Uterus (tissue), 4 donors: ENCODE results near the gene CFAP251. TPM values are rescaled to one million over a fixed set of nuclear protein-coding genes. Genes with fewer than 3 reads are reported as not detected.
"Not testable (repeated sequence)": the region's sequence is repeated elsewhere in the genome, so short reads cannot be mapped to it uniquely, and the experiment has no call there.

ENCODE experiments used
- DNase-seq, 2 donors: peaks; one replicate each; pipeline ENCODE4 v3.0.0-alpha.2; 2019 to 2020
- H3K27ac ChIP-seq, 2 donors: fragments of 200-600 bp; sonication (generic); 1 replicate in 1 of 2; 2 replicates in 1 of 2; pipeline ENCODE4 v1.5.1; 2016 to 2018
- H3K27me3 ChIP-seq, 2 donors: fragments of 200-600 bp; sonication (generic); one replicate each; pipeline ENCODE4 v1.5.1; 2018 to 2019; ENCODE audit warnings: control low read depth in 1 of 2
- H3K36me3 ChIP-seq, 2 donors: fragments of 200-600 bp; sonication (generic); one replicate each; pipeline ENCODE4 v1.5.1; 2019; ENCODE audit warnings: control low read depth in 1 of 2
- H3K4me1 ChIP-seq, 2 donors: fragments of 200-600 bp; sonication (generic); one replicate each; pipeline ENCODE4 v1.5.1; 2018 to 2019; ENCODE audit warnings: control low read depth in 1 of 2
- H3K4me3 ChIP-seq, 2 donors: fragments of 200-600 bp; sonication (generic); 1 replicate in 1 of 2; 2 replicates in 1 of 2; pipeline ENCODE4 v1.5.1; 2018 to 2019; ENCODE audit warnings: mild to moderate bottlenecking in 1 of 2
- H3K9me3 ChIP-seq, 2 donors: fragments of 200-600 bp; sonication (generic); one replicate each; pipeline ENCODE4 v1.5.1; 2019; ENCODE audit warnings: control low read depth in 1 of 2
- POLR2A ChIP-seq, 2 donors: fragments of 450-650 bp; IDR thresholded peaks; one replicate each; pipeline ENCODE4 v1.6.1; 2016; ENCODE audit warnings: antibody characterized with exemption in 2 of 2, mild to moderate bottlenecking in 1 of 2, moderate library complexity in 1 of 2
- intact Hi-C: fragments of 100-400 bp; cut with DNase I; formaldehyde crosslinking; loops from one replicate; pipeline ENCODE4 v1.15.1; 2023; ENCODE audit warnings: low total_unique reads
- total RNA-seq, 4 donors: library from RNA; depleted of rRNA in 3 of 4; stranded (reverse); fragments of >200 nt in 3 of 4; gene quantifications; one replicate each; pipeline versions ENCODE4 v1.1.0 to v1.2.4, GENCODE V29; 2014 to 2023
- TF ChIP-seq, protein P1 (sequence below), 4 experiments: fragments of 200-600 bp in 2 of 4; fragments of 450-650 bp in 2 of 4; sonication (generic) in 2 of 4; IDR thresholded peaks; one replicate each; pipeline ENCODE4 v1.5.1; 2016 to 2019; ENCODE audit warnings: antibody characterized with exemption in 4 of 4, mild to moderate bottlenecking in 2 of 4, moderate library complexity in 1 of 4
- donor health status: DM: yes; HTN: yes; CAD: no.

CFAP251 gene
- total RNA-seq, 4 donors from 2014 or later = 5.9 to 135 (median 12.7) TPM

- H3K27me3 ChIP-seq = no peaks in the 10 kb centered on the region
- H3K4me1 ChIP-seq = no peaks in the 10 kb centered on the region
- TF ChIP-seq, protein P1, sequence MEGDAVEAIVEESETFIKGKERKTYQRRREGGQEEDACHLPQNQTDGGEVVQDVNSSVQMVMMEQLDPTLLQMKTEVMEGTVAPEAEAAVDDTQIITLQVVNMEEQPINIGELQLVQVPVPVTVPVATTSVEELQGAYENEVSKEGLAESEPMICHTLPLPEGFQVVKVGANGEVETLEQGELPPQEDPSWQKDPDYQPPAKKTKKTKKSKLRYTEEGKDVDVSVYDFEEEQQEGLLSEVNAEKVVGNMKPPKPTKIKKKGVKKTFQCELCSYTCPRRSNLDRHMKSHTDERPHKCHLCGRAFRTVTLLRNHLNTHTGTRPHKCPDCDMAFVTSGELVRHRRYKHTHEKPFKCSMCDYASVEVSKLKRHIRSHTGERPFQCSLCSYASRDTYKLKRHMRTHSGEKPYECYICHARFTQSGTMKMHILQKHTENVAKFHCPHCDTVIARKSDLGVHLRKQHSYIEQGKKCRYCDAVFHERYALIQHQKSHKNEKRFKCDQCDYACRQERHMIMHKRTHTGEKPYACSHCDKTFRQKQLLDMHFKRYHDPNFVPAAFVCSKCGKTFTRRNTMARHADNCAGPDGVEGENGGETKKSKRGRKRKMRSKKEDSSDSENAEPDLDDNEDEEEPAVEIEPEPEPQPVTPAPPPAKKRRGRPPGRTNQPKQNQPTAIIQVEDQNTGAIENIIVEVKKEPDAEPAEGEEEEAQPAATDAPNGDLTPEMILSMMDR (IDR thresholded peaks at IDR 0.05) = no peak
- TF ChIP-seq POLR2A (IDR thresholded peaks at IDR 0.05) = no peak
- intact Hi-C loops = no loop called here
- H3K9me3 ChIP-seq = no peaks in the 10 kb centered on the region
- no peak overlapping the region for H3K27ac ChIP-seq
- no peak for DNase-seq
- no peaks in the 10 kb centered on the region for H3K36me3 ChIP-seq
- no peak overlapping the region for H3K4me3 ChIP-seq
Observed at GRCh38 chr12:122040579-122041386, 122.4 kb downstream of the CFAP251 start.

GRCh38 chr12:122041458-122041857 lies 123.1 kb downstream of the CFAP251 start:
- intact Hi-C loops, H3K36me3 ChIP-seq, H3K4me3 ChIP-seq, H3K27me3 ChIP-seq, H3K27ac ChIP-seq, H3K4me1 ChIP-seq, H3K9me3 ChIP-seq, DNase-seq: not testable (repeated sequence)

GRCh38 chr12:122042910-122043309 lies 124.5 kb downstream of the CFAP251 start:
- Histone ChIP-seq H3K36me3 (no peaks in the 10 kb centered on the region), H3K27me3 (no peaks in the 10 kb centered on the region), H3K27ac (no peak overlapping the region), H3K4me3 (no peak overlapping the region), H3K4me1 (no peaks in the 10 kb centered on the region), H3K9me3 (no peaks in the 10 kb centered on the region)
- intact Hi-C loops = no loop called here
- DNase-seq = no peak
- TF ChIP-seq, protein P1 (IDR thresholded peaks at IDR 0.05) = no peak
- no peak for TF ChIP-seq POLR2A (IDR thresholded peaks at IDR 0.05)

DNA sequence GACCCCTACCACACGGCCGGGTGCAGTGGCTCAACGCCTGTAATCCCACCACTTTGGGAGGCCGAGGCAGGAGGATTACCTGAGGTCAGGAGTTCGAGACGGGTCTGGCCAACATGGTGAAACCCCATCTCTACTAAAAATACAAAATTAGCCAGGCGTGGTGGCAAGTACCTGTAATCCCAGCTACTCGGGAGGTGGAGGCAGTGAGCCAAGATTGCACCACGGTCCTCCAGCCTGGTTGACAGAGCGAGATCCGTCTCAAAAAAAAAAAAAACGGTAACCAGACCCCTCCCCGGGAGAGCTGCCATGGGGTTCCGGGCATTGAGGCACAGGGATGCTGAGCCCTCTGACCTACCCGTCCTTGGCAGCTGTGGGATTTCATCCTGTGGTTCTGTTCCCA lies 125.1 kb downstream of the CFAP251 start:
- no peak for DNase-seq
- Histone ChIP-seq H3K4me3 (no peak overlapping the region), H3K9me3 (no peaks in the 10 kb centered on the region), H3K36me3 (no peaks in the 10 kb centered on the region), H3K27ac (no peak overlapping the region), H3K27me3 (no peaks in the 10 kb centered on the region), H3K4me1 (no peaks in the 10 kb centered on the region)
- intact Hi-C loops = no loop called here
- TF ChIP-seq, protein P1 (IDR thresholded peaks at IDR 0.05) = no peak
- TF ChIP-seq POLR2A (IDR thresholded peaks at IDR 0.05) = no peak

GRCh38 chr12:122045262-122045661 lies 126.9 kb downstream of the CFAP251 start:
- no peak for DNase-seq
- TF ChIP-seq, protein P1 (IDR thresholded peaks at IDR 0.05) = no peak
- no peak for TF ChIP-seq POLR2A (IDR thresholded peaks at IDR 0.05)
- intact Hi-C loops = no loop called here
- no peak overlapping the region for H3K27ac ChIP-seq
- H3K27me3 ChIP-seq = no peaks in the 10 kb centered on the region
- no peaks in the 10 kb centered on the region for H3K36me3 ChIP-seq
- H3K9me3 ChIP-seq = no peaks in the 10 kb centered on the region
- H3K4me3 ChIP-seq = no peak overlapping the region
- no peaks in the 10 kb centered on the region for H3K4me1 ChIP-seq
